IPS DF 4.7 (cell line): Measurements from ENCODE around the gene MLN.
"Not testable (repeated sequence)": the region's sequence is repeated elsewhere in the genome, so short reads cannot be mapped to it uniquely, and the experiment has no call there.

Experiments used
- DNase-seq: peaks from one replicate; pipeline ENCODE4 v3.0.0-alpha.2; 2013; ENCODE audit warnings: low spot score; ENCODE audit errors: extremely low read depth

MLN gene

DNA sequence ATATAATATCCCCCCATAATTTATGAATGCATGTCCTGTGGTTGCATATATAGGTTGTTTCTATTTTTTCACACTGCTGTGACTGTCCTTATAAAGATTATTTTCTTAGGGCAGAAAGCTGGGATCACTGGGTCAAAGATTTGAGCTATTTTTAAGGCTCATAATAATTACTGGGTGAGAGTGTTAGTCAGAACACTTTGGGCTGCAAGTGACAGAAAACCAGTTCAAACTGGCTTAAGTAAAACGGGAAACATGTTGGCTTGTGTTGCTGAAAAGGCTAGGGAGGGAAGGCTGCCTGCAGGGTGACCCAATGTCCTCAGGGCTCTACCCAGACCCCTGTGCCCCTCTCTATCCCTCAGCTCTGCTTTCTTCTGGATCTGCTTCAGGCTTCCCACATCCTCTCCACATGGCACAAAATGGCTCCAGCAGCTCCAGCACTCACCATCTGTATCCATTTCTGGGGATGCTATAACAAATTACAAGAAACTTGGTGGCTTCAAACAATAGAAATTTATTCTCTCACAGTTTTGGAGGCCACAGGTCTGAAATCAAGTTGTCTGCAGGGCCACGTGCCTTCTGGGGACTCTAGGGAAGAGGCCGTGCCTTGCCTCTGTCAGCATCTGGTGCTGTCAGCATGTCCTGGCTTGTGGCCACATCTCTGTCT lies 33.1 kb upstream of the MLN start:
- no peak for DNase-seq

DNA sequence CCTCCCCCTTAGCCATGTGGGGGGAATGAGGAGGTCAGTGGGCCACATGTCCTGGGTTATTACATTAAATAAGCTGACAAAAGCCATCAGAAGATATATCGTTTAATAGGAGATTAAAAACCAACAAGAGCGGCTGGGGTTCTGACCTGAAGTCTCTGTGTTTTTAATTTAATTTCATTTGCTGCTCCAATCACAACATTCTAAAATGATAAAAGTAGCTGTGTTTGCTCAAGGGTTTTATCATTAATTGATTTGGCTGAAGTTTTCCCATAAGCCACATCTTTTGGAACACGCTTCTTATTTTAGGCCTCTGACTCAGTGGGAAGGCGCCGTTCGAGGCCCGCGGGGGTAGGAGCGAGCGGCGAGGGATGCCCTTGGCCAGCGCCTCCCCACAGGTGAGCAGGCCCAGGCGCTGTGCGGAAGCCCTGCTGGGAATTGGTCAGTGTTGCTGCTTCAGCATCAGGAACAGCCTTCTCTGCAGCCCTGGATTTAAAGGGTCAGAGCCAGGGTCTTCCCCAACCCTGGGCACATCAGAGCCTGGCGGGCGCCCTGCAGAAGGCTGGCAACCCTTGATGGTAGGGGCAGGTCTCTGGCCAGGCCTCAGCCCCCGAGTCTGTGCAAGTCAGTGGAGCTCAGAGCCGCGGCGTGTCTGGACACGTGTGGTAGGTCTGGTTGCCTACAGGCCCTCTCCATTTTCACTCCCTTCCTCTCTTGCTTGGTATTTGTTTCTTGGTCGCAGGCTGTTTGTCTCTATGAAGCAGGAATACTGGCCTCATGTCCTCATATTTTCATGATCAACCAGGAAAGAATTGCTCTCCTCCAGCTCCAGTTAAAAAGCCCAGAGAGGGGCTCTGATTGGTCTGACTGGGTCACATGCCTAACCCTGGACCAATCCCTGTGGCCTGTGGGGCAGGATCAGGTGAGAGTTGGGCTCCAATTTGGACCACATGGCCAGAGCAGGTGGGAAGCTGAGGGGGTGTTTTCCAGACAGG lies 30.9 kb upstream of the MLN start:
- DNase-seq, result no peak

DNA sequence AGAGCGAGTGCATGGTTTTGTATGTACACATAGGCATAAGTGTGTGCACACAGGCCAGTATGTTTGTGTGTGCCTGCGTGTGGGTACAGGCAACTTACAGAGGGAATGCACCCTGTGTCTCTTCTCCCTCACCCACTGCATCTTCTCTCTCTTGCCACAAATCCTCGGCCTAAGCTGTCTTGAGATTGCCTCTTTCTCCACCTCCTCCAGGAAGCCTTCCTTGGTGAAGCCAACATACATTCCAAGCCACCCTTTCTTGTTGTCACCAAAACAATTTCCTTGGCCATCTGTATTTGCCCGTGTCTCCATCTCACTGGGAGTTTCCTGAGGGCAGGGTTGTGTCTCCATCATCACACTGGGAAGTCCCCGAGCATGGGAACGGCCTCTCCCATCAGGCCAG lies 29.8 kb upstream of the MLN start:
- DNase-seq, result no peak

DNA sequence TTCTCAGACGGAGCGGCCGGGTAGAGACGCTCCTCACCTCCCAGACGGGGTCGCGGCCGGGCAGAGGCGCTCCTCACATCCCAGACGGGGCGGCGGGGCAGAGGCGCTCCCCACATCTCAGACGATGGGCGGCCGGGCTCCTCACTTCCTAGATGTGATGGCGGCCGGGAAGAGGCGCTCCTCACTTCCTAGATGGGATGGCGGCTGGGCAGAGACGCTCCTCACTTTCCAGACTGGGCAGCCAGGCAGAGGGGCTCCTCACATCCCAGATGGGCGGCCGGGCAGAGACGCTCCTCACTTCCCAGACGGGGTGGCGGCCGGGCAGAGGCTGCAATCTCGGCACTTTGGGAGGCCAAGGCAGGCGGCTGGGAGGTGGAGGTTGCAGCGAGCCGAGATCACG lies 29.0 kb upstream of the MLN start:
- DNase-seq, result not testable (repeated sequence)

DNA sequence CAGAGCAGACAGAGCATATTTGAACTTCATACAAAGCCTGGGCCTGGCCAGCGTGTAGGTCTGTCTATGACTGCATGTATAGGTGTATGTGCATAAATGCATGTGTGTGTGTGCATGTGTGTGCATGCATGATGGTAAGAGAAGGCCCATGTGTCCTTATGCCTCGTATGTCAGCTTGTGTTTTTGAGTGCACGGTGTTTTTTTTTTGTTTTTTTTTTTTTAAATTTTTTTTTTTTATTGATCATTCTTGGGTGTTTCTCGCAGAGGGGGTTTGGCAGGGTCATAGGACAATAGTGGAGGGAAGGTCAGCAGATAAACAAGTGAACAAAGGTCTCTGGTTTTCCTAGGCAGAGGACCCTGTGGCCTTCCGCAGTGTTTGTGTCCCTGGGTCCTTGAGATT lies 27.9 kb upstream of the MLN start:
- DNase-seq, result not testable (repeated sequence)

DNA sequence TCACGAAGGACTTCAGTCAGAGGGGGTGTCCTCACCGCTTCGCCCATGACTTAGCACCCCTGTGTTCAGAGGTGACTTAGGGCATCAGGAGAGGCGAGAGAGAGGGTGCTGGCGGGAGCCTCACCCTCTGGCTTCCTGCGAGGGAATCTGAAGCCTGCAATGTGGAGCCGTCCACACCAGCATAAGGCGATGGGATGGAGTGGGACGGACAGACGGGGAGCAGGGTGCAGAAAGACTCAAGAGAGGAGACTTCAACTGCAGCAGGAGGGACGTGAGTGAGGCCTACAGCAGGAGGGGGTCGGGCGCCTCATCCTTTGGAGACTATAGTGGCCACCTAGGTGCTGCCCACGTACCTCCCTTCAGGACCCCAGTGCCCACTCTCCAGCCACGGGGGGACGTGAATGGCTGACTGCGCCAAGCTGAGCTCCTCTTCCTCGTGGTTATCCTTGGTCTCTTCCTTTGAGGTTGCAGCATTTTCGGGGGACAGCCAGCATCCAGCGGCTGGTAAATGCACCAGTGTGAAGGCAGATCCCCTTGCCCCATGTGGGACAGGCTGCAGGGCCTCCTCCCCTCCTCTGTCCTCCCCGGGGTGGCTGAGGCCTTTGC lies 26.9 kb upstream of the MLN start:
- no peak for DNase-seq

DNA sequence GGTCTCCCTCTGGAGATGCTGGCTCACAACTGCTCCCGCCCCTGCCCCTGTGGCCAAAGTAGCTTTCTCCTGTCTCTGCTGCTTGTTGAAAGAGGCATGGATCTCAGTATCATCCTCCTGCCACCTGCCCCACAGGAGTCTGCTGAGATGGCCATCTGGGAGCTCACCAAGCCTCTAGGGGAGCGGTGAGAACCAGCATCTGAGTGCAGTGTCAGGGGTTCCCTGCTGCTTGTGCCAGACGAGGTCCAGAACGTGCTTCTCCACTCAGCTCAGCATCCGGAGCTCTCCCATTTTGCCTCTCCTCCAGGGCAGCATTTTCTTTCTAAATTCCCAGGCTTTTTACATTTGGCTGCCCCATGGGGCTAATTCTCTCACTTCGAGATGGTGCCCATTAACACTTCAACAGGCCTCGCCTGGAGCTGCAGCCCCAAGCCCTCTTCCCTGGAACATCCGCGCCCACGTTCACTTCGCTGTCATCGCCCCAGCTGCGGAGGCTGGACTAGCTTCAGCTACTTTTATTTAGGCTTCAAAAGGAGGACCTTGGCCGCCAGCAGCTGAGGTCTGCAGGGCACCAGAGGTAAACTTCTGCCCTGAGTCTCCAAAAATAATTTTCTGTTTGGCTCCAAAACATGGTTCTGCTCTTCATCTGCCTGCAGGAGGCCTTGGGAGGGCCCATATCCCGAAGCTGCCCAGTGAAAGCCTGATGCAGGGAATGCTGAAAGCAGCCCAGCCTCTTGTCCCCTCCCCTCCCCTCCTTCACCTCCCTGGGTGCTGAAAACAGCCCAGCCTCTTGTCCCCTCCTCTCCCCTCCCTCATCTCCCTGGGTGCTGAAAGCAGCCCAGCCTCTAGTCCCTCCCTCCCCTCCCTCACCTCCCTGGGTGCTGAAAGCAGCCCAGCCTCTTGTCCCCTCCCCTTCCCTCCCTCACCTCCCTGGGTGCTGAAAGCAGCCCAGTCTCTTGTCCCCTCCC lies 25.2 kb upstream of the MLN start:
- no peak for DNase-seq

DNA sequence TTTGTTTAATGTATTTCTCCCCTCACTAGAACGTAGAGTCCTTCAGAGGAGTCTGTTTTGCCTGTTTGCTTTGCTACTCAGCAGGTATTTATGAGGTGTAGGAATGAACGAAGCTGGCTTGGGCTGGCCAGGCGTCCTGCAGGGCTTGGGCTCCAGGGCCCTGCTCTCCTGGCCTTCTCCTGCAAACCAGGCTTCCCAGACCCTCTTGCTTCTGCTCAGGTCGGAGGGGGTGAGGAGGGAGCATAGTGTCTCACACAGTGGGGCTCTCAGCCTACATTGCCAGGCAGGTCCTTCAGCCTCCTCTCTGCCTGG lies 24.6 kb upstream of the MLN start:
- no peak for DNase-seq

DNA sequence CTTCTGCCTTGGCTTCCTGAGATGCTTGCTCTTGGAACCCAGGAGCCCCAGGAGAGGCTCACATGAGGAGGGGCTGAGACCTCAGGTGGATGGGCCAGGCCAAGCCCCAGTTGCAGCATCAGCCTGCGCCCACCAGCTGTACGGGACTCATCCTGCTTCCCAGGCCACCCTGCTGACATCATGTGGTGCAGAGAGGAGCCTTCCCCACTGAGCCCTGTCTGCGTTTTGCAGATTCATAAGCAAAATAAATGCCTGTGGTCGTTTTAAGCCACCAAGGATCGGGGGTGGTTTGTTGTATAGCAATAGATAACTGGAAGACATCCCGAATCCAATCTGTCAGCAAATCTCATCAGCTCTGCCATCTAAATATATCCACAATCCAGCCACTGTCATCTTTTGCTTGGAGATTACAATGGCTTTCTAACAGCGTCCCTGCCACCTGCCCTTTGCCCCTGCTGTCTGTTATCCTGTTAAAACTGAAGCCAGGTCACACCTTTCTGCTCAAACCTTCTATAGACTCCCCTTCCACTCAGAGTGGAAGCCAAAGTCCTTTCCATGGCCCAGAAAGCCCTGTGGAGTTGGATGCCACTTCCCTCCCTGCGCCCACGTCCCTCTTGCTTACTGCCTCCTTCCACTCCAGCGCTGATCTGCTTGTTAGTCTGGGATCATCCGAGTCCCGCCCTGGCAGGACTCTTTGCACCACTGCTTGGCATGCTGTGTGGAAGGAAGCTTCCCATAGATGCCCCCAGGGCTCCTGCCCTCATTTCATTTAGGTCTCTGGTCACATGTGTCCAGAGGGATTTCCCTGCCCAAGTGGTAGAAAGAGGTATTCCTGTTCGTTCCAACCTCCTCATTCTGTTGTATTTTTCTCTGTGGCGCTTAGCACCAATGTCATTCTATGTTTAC lies 24.0 kb upstream of the MLN start:
- DNase-seq, result no peak

DNA sequence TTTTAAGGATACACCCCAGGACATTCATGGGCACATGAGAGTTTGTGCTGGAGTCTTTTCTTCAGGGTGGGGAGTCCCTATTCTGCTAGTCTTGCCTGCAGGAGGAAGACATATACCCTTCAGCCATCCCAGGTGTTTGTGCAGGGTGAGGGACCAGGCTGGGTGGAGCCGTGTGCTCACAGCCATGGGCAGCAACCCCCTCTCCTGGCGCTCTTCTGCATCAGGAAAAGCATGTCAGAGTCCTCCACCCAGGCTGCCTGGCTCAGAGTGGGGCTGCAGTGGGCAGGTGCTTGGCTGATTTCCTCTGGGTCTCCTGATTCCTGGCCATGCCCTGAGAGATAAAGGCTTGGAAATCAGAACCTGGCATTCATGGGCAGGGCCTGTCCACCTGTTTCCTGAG lies 22.7 kb upstream of the MLN start:
- DNase-seq, result no peak

DNA sequence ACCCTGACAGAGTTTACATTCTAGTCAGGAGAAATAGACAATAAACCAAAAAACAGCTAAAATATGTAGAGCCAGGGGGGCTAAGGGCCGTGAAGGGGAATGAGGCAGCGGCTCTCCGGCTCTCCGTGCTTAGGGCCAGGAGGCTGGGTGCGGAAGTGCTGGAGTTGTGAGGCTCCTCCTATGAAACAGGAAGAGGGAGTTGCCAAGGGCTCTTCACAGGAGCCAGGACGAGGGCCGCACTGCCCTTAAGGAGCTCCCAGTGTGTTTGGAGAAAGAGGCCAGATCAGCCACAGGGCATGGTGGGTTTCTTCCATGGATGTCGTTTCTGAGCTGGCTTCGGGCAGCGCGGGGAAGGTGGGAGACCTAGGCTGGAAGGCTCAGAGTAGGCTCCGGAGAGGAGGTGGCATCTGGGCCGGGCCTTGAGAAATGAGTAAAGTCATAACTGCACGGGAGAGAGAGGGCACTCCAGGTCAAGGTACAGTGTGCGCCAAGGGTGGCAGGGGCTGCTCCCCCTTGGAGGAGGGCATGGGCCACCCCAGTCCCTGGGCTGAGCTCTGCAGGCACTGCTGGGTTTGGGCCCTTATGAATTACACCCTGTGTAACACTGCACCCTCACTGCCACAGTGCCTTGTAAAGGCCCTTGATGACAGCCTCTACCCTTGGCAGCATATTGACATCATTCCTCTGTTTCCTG lies 20.8 kb upstream of the MLN start:
- no peak for DNase-seq

DNA sequence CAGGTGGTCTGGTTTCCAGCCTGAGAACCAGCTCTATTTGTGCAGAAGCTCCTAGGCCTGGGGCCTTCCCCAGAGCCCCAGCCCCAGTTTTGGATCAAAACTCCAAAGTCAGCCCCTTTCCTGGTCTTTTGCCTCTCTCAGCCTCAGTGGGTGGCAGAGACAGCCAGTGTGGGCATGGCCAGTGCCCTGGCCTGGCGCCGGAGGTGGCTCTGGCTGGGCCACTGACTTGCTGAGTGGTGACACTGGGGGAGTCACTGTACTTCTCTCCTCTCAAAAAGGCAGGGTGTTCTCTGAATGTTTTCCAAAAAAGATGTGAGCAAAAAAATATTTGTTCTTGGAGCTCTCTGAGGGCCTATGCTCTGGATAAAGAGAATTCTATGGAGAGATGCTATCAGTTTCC lies 20.0 kb upstream of the MLN start:
- DNase-seq, result no peak

DNA sequence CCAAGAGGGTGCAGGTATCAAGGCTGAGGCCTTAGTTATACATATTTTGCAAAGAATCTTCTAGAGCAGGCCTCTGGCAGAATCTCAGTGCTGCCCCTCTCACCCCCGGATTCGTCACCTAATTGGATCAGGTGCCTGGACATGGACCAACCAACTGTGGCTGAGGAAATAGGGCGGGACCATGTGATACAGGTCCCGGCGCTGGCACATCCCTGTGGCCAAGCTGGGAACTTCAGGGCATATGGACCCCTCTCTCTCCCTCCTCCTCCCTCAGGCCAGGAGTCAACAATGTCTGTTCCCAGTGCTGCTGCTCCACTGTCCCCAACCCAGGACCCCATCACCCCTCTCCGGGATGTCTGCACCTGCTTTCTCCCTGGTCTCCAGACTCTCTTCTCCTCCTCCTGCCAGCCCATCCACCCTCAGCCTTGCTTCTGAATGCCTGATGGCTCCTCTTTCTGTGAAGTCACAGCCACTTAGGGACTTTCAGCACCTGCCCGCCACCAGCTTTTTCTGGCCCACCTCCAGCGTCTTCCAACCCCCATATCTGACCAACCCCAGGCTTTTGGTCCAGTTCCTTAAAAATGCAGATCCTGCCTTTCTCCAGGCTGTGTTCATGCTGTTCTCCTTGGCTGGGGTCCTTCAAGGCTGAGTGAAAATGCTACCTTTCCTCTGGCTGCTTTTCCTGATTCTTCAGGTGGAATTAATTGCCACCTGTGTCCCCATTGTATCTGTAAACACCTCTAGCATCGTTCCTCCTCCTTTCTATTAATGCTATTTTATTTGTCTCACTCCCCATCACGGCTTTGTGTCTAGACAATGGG lies 19.0 kb upstream of the MLN start:
- peak; percentile 75 for DNase-seq

DNA sequence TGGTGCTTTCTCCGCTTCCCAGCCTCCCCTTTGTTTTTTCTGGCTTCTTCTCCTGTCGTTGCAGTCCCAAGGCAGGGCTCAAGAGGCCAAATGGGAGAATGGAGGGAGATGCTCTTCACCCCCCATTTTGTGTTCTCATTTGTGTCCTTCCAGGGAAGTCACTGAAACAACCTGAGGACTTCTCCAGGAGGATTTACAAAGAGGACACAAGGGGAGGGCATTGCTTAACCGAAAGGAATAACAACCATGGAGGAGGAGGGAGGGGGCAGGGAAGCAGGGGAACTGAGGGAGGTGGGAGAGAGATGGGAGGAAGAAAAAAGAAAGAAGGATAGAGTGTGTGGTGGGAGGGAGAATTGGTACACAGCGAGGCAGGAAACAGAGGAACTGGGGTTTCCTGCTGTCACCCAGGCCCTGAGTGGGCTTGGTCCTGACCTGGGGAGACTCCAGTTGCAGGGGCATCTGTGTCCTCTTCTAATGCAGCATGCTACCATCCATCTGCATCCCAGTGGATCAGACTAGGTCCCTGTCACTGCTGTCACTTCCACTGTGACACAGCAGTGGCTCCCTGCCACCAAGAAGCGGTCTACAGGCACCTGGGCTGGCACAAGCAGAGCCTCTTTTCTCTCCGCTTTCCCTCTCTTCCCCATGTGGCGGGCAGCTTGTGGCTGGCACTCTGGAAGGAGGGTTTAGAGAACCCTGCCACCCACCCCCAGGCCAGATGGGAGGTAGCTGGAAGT lies 17.1 kb upstream of the MLN start:
- DNase-seq, result no peak

DNA sequence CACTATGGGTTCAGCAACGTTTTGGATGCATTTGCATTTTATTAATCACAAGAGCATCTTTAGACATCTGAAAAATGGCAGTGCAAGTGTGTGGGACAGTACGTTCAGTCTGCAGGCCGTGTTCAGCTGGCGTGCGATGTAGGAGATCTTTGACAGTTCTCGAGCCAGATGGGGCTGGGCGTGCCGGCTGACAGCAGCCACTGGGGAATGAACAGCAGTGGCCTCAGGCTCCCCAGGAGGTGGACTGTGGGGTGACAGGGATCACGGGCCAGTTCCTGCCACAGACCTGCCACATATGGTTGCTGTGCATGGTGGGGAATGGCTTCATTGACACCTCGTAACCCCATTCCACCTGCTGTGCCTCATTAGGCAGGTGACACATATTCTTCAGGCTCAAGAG lies 16.4 kb upstream of the MLN start:
- no peak for DNase-seq

DNA sequence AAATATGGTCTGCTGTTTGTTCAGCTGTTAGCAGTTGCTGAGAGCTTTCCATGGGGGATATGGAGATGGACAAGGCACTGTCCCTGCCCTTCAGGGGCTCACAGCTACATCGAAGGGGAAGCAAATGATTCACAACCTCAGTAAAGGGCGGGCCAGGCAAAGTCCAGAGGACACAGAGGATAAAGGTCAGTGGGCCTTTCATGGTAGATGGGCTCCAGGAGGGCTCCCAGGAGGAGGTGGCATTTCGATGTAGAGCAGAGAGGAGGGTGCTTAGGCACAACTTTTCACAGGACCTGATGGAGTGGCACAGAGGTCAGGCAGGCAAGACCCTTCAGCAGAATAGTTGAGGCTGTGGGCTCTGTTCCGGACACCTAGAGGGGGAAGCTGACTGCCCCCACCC lies 15.2 kb upstream of the MLN start:
- no peak for DNase-seq

DNA sequence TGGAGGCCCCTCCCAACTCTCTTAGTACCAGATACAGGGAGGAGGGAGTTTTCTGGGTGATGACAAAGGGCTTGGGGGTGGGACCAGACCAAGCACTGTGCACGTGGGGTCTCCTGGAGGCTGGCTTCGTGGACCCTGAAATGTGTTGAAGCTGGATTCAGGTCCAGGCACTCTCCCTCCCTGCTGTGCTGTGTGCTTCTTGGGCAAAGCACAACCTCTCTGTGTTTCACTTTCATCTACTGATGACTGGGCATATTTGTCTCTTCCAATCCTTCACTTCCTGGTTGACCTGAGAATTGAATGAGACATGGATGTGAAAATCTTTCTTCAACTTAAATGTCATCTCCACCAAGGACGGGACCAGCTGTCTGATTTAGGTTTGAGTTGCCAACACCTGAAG lies 14.5 kb upstream of the MLN start:
- no peak for DNase-seq

DNA sequence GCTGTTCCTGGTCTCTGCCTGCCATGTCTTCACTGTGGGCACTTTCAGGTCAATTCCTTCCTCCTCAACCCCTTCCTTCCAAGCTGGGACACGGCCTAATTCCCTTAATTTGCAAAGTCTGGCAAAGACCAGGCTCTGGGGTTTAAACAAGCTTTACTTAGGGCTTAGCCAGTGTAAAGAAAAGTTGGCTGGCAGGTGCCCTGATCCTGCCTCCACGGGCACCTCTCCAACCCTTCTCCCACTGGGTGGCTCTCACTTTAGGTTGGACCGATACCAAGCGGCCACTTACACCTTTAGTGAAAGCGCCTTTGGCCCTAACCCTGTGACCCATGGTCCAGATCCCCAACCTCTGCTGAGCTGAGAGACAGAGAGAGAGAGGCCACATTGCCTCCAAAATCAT lies 13.7 kb upstream of the MLN start:
- no peak for DNase-seq
